Activated gamma-delta T cell treated with anti-CD3 and anti-CD28 coated beads, Interleukin-2, amount 50 U/mL, for 16 hours (primary cell): ENCODE data around the gene NPIPA7.
"Not testable (repeated sequence)": the region's sequence is repeated elsewhere in the genome, so short reads cannot be mapped to it uniquely, and the experiment has no call there.

ENCODE experiments used
- DNase-seq: peaks from one replicate; pipeline ENCODE4 v3.0.0-alpha.2; 2020; ENCODE audit warnings: low read depth

Gene NPIPA7

DNA sequence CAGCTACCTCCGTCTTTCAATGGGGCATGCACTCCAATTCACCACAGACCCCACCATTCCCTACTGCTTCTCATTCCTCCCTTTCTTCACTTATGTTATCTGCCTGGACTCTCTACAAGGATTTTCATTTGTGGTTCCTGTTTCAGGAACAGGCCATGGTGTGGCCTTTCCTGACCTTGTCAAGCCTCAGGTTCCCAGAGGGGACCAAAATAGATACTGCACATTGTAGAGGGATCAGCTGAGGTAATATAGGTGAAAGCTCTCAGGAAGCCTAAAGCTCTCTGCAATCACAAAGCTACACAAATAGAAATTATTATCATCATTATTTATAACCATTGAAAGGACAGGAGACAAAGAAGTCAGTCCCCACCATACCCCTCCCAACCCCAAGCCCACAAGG lies 41.6 kb downstream of the NPIPA7 start:
- not testable (repeated sequence) for DNase-seq

DNA sequence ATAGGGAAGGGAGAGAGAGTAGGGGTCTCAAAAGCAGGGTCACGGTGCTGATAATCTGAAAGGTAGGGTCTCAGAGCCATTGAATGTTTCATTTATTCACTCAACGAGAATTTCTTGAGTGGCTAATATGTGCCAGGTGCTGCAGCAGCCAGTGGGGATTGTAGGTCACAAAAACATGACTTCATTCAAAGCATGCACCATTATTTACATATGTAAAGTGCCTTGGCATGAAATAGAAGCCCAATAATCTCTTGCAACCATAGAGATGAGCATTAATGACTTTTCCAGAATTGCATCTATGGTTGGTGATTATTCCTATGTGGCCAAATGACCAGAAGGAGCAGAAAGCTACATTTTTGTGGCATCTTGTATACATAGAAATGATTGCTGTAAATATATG lies 46.2 kb downstream of the NPIPA7 start:
- not testable (repeated sequence) for DNase-seq

DNA sequence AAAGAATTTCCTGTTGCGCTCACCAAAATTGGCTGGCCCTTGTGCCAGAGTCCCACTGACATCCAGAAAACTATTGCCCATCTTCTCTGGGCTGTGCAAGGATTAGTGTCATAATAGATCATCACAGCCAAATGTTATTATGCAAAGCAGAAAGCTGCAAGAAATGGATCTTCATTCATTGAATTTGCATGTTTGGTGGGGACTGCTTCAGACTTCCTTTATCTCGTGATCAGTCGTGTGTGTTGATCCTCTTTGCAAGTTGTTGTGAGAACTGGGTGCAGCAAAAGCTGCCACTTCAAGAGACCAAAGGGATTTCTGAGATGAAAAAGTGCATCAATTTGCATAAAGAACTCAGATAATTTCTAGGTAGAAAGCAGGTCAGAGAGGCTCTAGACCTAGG lies 52.2 kb downstream of the NPIPA7 start:
- DNase-seq: not testable (repeated sequence)

DNA sequence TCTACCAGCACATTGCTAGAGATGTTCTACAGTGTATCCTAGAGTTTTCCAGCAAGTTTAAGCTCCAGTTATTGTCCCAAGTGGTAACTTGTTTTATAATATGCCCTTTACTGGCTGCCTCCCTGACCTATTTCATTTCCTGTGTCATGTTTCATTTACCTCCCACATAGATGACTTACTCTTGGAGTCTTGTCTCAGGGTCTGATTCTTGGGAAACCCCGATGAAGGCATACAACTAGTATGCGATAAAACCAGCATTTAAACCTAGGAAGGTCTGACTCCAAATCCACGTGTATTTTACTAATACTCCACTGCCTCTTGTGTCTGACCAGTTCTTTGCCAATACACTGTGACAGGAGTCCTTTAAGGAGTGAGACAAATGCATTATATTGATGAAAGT lies 55.8 kb downstream of the NPIPA7 start:
- DNase-seq: not testable (repeated sequence)

DNA sequence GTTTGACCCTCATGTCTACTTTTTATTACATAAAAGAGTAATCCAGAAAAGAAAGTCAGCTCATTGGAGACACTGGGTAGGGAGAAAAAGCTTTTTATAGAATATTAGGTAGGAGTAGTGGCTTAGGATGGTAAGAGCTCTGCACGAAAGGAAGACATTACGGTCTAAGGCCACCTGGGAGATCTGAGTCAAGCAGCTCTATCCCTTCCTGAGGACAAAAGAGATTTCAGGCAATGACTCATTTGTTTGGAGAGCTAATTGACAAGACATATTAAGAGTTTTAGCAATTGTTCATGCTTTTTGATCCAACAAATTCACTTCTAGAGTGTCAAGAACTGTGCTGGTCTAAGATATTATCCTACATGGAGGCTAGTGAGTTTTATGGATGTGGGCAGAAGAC lies 62.5 kb downstream of the NPIPA7 start:
- not testable (repeated sequence) for DNase-seq
